Measurements from ENCODE around the gene NDUFA13.

NDUFA13 gene

GRCh38 chr19:19534556-19535265, 18.7 kb downstream of the NDUFA13 start:
- no peak for DNase-seq

DNA sequence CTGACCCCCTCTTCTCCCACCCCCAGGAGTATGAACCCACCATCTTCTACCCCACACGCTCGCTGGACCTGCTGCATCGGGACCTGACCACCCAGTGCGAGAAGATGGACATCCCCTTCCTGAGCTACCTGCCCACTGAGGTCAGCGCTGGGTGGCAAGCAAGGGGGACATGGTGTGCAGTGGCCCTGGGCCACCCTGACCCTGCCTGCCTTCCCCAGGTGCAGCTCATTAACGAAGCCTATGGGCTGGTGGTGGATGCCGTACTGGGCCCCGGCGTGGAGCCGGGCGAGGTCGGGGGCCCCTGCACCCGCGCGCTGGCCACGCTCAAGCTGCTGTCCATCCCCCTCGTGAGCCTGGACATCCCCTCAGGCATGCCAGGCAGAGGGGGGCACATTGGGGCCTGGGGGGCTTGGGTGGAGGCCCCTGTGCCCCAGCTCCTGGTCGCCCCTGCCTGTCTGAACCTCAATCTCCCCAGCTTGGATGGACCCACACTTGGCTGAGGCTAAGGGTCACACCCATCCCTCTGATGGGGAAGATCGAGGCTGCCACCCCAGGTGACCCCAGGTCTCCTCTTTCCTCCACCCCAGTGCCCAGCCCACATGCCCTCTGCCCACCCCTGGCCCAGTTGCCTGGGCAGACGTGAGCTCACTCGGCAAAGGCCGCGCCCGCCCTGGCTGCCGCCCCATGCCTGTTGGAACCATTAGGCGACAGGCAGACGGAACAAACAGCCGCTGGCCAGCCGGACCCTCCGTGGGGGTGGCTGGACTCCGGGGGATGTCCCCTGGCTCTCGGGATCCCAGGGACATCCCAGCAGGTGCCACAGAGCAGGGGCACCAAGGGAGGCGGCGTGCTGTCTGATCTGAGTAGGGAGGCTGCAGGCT, 19.5 kb downstream of the NDUFA13 start:
- no peak for DNase-seq

DNA sequence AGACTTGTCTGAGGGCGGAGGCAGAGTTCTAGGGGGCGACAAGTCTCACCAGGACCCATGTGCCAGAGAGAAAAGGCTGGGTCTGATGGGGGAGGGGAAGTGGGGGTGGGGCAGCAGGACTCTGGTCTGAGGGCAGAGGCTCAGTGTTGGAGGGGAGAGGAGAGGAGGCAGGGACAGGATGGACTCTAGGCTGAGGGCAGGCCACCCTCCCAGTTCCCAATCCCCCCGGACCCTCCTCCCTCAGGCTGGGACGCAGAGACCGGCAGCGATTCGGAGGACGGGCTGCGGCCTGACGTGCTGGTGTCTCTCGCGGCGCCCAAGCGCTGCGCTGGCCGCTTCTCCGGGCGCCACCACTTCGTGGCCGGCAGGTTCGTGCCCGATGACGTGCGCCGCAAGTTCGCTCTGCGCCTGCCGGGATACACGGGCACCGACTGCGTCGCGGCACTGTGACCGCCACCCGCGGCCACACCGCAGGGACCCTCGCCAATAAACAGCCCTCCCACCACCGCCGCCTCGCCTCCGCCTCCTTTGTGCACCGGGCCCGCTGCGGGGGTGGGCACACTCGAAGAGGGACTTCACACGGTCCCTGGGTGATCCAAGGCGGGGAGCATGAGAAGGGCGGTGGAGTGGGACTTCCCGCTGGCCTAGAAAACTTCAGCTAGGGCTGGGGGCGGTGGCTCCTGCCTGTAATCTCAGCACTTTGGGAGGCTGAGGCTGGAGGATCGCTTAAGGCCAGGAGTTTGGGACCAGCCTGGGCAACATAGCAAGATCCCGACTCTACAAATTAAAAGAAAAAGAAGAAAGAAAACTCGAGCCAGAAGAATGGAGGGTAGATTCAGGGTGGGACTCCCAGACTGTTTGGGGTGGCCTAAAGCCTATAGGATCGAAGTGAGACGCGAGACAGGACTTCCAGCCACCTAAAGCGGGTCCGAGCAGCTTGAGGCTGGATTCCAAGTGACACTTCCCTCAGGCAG, 21.3 kb downstream of the NDUFA13 start:
- peak in 2 of 6 experiments; percentile 11 to 14 for DNase-seq

DNA sequence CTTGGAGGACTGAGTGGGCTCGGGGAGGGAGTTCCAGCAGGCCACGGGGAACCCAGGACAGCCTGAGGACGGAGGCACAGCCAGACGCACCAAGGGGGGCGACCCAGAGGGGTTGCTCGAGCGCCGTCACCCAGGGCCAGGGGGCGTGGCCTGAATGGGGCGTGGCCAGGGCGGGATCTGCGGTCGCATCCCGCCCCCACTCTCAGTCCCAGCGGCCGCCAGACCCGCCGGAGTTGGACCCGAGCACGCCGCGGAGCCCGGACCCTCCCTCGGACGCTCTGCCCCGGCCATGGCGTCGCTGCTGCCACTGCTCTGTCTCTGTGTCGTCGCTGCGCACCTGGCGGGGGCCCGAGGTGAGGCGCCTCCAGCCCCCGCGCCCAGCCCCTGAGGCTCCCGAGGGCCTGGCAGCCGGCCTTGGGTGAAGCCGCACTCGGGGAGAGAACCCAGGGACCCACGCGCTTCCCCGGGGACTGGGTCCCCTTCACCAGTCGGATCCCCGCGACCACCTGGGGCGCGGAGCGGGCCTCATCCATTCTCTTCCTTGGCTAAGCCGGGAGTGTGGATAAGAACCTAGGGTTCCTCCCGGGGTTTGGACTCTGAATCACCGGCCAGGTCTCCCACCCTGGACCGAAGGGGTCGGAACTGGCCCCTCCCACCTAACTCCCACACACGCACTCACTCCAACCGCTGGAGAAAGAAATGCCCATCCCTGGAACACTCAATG, 22.2 kb downstream of the NDUFA13 start, which contains the start of gene CILP2:
TSS of gene CILP2 (plus strand) at position 205 of the 724 bp plus-strand sequence. CDS start at position 290, 85 bp downstream.
- peak in 5 of 6 experiments; percentile 23 to 58 (median 28) for DNase-seq

DNA sequence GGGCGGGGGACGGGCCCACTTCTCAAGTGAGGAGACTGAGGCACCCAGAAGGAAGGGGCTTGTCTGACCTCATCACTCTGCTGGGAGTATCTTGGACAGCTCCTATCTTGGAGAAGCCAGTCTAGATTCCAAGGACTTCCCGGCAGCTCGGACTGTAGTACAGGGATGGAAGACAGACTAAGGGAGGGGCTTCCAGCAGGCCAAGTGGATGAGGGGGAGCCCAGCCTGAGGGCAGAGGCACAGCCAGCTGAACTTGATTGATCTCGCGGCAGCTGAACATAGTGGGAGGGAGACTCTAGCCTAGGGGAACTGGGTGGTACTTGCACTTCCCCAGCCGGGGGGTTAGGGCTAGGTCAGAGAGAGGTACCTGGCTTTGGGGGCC, 22.8 kb downstream of the NDUFA13 start:
- peak in 1 of 6 experiments; percentile 42 for DNase-seq

GRCh38 chr19:19539698-19540063, 23.7 kb downstream of the NDUFA13 start:
- DNase-seq = peak in 1 of 6 experiments; percentile 42

GRCh38 chr19:19540064-19540714, 24.2 kb downstream of the NDUFA13 start:
- peak in 5 of 6 experiments; percentile 25 to 69 (median 49) for DNase-seq

DNA sequence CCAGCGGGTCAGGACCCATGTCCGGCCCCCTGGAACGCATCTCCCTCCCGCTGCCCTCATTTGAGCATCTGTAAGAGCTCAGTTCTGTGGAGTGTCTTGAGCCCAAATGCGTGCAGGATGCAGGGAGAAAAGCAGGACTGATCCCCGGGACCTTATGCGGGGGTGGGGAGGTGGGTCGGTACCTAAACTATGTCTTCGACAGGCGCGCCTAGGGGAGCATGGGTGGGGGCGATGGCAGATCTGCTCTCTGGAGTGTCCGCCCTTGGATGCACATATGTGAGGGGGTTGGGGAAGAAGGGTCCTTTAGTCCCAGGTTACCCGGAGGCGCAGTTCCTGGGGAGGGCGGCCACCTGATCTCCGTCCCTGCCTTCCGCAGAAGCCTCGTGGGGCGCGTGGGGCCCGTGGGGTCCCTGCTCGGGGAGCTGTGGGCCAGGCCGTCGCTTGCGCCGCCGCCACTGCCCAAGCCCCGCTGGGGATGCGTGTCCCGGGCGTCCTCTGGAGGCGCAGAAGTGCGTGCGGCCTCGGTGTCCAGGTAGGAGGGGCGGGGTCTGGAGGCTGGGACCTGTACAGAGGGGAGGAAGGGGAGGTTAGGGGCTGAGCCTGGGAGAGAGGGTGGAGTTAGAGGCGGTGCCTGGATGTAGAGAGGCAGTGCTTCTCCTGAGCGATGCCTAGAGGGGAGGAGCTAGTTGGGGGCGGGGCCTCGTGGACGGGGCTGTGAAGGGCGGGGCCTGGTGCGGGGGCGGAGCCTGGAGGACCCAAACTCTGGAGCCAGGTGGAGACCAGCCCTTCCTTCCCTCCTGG, 24.9 kb downstream of the NDUFA13 start:
- peak; percentile 50 to 79 (median 70) for DNase-seq

- DNase-seq = no peak
These were observed 25.6 kb downstream of the NDUFA13 start for GRCh38 chr19:19541616-19542015.

DNA sequence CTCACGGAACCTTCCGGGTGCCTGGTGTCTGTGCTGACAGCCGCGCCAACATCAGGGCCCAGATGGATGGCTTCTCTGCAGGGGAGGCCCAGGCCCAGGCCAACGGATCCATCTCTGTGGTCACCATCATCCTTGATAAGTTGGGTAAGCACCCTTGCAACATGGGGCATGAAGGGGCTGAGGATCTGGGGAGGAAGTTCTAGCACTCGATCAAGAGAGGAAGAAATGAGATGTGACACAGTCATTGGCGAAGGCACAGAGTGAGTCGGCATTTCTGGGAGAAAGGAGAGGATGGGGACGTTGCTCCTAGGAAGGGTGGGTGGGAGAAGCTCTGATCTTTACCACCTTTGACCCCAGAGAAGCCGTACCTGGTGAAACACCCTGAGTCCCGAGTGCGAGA, 26.5 kb downstream of the NDUFA13 start:
- DNase-seq = no peak

GRCh38 chr19:19543101-19543500, 27.1 kb downstream of the NDUFA13 start:
- DNase-seq = no peak

- DNase-seq = no peak
These were observed 27.6 kb downstream of the NDUFA13 start for GRCh38 chr19:19543640-19544039.

DNA sequence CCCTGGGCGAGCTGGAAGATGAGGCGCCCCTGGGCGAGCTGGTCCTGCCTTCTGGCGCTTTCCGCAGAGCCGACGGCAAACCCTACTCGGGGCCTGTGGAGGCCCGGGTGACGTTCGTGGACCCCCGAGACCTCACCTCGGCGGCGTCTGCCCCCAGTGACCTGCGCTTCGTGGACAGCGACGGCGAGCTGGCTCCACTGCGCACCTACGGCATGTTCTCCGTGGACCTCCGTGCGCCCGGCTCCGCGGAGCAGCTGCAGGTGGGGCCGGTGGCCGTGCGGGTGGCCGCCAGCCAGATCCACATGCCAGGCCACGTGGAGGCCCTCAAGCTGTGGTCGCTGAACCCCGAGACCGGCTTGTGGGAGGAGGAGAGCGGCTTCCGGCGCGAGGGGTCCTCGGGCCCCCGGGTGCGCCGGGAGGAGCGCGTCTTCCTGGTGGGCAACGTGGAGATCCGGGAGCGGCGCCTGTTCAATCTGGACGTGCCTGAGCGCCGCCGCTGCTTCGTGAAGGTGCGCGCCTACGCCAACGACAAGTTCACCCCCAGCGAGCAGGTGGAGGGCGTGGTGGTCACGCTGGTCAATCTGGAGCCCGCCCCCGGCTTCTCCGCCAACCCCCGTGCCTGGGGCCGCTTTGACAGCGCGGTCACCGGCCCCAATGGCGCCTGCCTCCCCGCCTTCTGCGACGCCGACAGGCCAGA, 28.4 kb downstream of the NDUFA13 start:
- DNase-seq = no peak

GRCh38 chr19:19544954-19545591, 29.0 kb downstream of the NDUFA13 start:
- DNase-seq = no peak

DNA sequence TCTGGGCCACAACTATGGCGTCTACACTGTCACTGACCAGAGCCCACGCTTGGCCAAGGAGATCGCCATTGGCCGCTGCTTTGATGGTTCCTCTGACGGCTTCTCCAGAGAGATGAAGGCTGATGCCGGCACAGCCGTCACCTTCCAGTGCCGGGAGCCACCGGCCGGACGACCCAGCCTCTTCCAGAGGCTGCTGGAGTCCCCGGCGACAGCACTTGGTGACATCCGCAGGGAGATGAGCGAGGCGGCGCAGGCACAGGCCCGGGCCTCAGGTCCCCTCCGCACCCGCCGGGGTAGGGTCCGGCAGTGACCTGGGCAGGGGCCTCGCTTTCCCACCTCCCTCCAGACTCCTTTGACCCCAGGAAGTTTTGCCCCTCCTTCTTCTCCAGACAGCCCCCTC, 29.7 kb downstream of the NDUFA13 start:
- no peak for DNase-seq

DNA sequence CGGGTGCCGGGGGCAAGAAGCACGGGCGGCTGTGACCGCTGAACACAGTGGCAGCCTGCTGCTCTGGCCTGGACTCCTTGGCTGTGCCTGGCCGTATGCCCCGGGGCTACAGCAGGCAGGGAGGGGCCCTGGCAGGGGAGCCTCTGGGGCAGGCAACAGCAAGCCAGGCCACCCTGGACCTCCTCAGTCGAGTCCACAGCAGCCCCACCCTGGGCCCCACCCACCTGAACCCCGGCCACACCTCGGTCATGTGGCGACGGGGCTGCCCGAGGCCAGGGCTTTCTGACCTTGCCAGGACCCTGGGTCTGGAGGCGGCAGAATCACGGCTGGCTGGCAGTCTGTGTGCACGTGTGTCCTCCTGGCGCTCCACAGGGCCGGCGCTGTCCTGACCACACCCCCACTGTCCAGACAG, 30.7 kb downstream of the NDUFA13 start:
- no peak for DNase-seq

- DNase-seq = no peak
These were observed 31.8 kb downstream of the NDUFA13 start for GRCh38 chr19:19547674-19548336.

- no peak for DNase-seq
These were observed 33.1 kb downstream of the NDUFA13 start for GRCh38 chr19:19548915-19549759.
